Stimulated activated CD8-positive, alpha-beta memory T cell treated with anti-CD3 and anti-CD28 coated beads, Interleukin-7, amount 100 ng/mL, for 4 hours (primary cell): Measurements from ENCODE around the gene RGL2.
"Not testable (repeated sequence)": the region's sequence is repeated elsewhere in the genome, so short reads cannot be mapped to it uniquely, and the experiment has no call there.

Source experiments
- DNase-seq, 2 donors: peaks; one replicate each; pipeline ENCODE4 v3.0.0-alpha.2; 2020; ENCODE audit warnings: low read depth in 2 of 2

Gene RGL2

GRCh38 chr6:33294086-33294823 lies 4.5 kb downstream of the RGL2 start:
- no peak for DNase-seq

- DNase-seq: no peak
Observed at GRCh38 chr6:33292996-33293682, 5.6 kb downstream of the RGL2 start.

- DNase-seq: no peak
Observed at GRCh38 chr6:33290459-33290858, 8.3 kb downstream of the RGL2 start.

GRCh38 chr6:33289784-33290315 lies 8.9 kb downstream of the RGL2 start:
- no peak for DNase-seq

DNA sequence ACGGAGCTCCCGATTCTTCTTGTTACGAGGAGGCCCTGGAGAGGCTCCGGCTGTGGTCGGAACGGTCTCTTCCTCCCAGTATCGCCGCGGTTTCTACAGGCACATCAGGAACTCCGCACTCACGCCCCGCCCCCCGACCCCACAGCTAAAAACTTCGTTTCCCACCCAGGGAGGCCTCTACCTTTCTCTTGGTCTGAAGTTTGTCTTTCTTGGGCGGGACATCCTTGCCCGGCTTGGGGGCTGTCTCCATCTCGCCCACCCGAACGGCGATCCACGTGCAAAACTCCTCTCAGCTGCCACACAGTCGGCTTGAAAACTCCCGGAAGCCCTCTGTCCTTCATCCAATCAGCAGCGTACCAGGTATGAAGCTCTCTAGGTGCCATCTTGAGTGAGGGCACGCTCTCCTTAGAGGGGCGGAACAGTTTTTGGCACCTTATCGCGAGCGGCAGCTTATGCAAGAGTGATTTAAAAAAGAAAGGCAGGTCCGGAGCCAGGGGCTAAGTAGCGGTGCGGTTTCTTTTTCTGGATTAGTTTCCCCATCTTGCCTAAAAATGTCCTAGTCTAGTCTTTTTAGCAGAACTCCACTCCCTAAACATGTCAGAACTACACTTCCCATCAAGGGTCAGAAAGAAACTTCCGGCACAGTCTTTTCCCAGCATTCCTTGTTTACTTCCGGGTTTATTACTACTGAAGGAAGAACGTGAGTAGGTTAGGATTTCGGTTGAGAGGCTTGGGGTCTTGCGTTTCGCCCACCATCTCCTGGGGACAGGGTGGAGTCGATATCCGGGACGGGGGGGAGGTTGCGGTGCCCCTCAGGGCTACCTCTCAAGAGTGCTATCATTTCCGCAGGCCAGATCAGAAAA lies 9.6 kb downstream of the RGL2 start, which contains the start of the genes PFDN6 and WDR46:
TSS of gene PFDN6 (plus strand) at position 681 of the 863 bp plus-strand sequence. CDS start 256 bp downstream, outside the sequence.
TSS of gene WDR46 (minus strand) at position 319 of the 863 bp plus-strand sequence. CDS start at position 250, 69 bp downstream.
- DNase-seq: peak; percentile 75 to 84

DNA sequence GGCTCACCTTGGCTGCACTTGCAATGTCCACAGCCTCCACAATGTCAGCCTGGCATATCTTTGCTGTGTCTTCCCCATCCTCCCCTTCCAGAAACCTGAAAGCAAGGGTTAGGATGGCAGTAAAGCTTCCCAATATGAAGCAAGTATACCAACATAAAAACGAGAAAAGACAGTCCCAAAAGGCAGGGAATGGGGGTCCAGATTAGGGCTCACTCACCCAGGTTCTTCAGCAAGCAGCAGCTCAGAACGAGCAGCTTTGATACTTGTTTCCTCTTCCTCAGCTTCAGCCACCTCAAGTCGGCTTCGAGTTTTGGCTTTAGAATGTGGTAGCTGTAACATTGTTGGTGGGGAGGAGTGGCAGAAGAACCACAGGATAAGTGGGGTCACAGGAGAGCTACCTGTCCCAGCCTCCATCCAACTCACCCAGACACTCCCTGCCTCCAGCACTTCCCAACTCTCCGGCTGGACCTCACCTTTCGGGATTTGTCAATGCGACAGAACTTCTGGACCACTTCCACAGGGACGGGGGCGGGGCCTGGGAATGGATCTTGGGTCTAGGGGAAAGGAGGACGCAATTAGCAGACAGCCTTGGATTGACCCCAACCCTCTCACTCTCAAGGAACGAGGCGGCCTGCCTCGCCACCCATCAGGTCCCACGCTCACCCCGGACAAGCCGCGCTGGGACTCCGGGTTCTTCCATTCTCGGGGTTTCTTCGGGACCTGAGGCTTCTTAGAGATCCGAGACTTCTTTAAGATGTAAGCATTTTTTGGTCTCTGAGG lies 10.4 kb downstream of the RGL2 start:
- DNase-seq: no peak

GRCh38 chr6:33286946-33287914 lies 11.5 kb downstream of the RGL2 start:
- DNase-seq: no peak

GRCh38 chr6:33285214-33285613 lies 13.5 kb downstream of the RGL2 start:
- DNase-seq: not testable (repeated sequence)

DNA sequence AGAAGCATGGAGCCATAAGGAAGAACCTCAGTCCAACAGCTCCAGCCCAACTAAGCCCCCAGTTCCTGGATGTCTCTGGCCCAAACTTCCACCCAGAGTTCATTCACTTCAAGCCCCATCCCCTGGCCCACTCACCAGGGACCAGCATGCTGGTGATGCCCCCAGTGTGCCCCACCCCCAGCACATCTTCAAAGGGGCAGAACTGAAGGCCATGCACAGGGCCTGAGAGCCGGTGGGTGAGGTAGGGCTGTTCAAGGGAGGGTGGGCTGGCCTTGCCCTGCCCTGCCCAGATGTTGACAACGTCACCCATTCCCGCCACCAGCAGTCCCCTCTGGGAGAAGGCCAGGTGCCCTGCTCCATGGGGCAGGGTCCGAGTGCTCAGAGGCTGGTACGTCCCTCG lies 18.2 kb downstream of the RGL2 start:
- no peak for DNase-seq

DNA sequence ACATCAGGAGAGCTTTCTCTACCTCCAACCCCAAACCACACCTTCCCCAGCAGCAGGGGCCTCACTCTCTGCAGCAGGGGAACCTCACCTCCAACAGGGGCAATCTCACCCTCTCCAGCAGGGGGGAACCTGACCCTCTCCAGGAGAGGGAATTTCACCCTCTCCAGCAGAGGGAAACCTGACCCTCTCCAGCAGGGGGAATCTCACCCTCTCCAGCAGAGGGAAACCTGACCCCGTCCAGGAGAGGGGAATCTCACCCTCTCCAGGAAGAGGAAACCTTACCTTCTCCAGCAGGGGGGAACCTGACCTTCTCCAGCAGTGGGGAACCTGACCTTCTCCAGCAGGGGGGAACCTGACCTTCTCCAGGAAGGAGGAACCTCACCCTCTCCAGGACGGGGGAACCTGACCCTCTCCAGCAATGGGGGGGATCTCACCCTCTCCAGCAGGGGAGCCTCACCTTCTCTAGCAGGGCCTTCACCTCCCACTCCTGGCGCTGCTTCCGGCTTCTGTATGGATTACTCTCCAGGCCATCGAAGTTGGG lies 18.7 kb downstream of the RGL2 start:
- DNase-seq: no peak

- no peak for DNase-seq
Observed at GRCh38 chr6:33279257-33279695, 19.5 kb downstream of the RGL2 start.

GRCh38 chr6:33278810-33279209 lies 19.9 kb downstream of the RGL2 start:
- DNase-seq: no peak

GRCh38 chr6:33278392-33278741 lies 20.4 kb downstream of the RGL2 start:
- no peak for DNase-seq

DNA sequence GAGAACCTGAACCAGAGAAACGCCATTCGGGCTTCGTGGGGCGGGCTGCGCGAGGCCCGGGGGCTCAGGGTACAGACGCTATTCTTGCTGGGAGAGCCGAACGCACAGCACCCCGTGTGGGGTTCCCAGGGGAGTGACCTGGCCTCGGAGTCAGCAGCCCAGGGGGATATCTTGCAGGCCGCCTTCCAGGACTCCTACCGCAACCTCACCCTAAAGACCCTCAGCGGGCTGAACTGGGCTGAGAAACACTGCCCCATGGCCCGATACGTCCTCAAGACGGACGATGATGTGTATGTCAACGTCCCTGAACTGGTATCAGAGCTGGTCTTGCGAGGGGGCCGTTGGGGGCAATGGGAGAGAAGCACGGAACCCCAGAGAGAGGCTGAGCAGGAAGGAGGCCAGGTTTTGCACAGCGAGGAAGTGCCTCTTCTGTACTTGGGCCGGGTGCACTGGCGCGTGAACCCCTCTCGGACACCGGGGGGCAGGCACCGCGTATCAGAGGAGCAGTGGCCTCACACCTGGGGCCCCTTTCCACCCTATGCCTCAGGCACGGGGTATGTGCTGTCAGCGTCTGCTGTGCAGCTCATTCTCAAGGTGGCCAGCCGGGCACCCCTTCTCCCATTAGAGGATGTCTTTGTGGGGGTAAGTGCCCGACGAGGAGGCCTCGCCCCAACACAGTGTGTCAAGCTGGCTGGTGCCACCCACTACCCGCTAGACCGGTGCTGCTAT lies 20.9 kb downstream of the RGL2 start:
- no peak for DNase-seq

GRCh38 chr6:33276864-33277662 lies 21.7 kb downstream of the RGL2 start, which contains the start of gene B3GALT4:
B3GALT4 (plus strand) TSS chr6:33277123; CDS start chr6:33277420, 297 bp downstream.
- DNase-seq: peak; percentile 35 to 71

DNA sequence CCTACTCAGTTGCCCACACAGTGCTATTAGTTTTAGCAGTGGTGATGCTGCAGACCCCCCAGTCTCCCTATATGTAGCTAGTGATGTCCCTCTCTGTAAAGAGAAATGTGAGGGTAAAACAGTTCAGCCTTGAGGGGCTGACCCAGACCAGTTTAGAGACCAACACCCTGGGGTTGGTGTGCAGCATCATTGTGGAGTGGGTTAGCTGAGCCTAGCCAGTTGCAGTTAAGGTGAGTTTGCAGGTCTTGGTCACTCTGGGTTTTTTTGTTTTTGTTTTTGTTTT lies 22.2 kb downstream of the RGL2 start:
- no peak for DNase-seq

DNA sequence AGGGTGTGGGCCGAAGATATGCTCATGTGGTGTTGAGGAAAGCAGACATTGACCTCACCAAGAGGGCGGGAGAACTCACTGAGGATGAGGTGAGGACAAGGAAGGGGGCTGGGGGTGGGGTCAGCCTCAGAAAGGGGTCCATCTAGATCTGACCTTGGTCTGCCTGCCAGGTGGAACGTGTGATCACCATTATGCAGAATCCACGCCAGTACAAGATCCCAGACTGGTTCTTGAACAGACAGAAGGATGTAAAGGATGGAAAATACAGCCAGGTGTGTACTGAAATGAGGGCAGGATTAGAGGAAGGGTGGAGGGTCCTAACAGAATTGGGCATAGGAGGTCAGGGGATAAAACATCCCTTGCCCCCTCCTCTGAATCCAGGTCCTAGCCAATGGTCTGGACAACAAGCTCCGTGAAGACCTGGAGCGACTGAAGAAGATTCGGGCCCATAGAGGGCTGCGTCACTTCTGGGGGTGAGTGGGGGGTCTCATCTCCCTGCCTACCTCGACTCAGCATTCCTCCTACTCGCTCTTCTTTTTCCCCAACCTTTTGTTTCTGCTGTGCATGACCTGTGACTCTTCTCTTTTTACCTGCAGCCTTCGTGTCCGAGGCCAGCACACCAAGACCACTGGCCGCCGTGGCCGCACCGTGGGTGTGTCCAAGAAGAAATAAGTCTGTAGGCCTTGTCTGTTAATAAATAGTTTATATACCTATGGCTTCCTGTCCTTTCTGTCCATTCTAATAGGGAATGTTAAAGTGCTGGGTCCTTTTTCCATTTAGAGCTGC lies 22.8 kb downstream of the RGL2 start:
- DNase-seq: not testable (repeated sequence)
